ENCODE measurements around the gene BTBD1.
"Not testable (repeated sequence)": the region's sequence is repeated elsewhere in the genome, so short reads cannot be mapped to it uniquely, and the experiment has no call there.

The BTBD1 gene

GRCh38 chr15:83092309-83092976 lies 25.4 kb upstream of the BTBD1 start:
- DNase-seq = peak; percentile 79

GRCh38 chr15:83091965-83092308 lies 24.9 kb upstream of the BTBD1 start:
- not testable (repeated sequence) for DNase-seq

- DNase-seq = no peak
Measured at GRCh38 chr15:83090465-83090864, 23.4 kb upstream of the BTBD1 start.

GRCh38 chr15:83088876-83089275 lies 21.8 kb upstream of the BTBD1 start:
- DNase-seq = no peak

GRCh38 chr15:83087576-83087975 lies 20.5 kb upstream of the BTBD1 start:
- no peak for DNase-seq

- DNase-seq = not testable (repeated sequence)
Measured at GRCh38 chr15:83085864-83086552, 19.0 kb upstream of the BTBD1 start.

GRCh38 chr15:83085461-83085860 lies 18.4 kb upstream of the BTBD1 start:
- DNase-seq = not testable (repeated sequence)

GRCh38 chr15:83082730-83083386 lies 15.8 kb upstream of the BTBD1 start:
- DNase-seq = no peak

GRCh38 chr15:83081256-83082014 lies 14.4 kb upstream of the BTBD1 start:
- no peak for DNase-seq

- DNase-seq = no peak
Measured at GRCh38 chr15:83078712-83079111, 11.7 kb upstream of the BTBD1 start.

GRCh38 chr15:83077491-83078230 lies 10.6 kb upstream of the BTBD1 start:
- DNase-seq = no peak

GRCh38 chr15:83069211-83069642 lies 2.2 kb upstream of the BTBD1 start:
- not testable (repeated sequence) for DNase-seq

GRCh38 chr15:83068054-83068453 lies 1.0 kb upstream of the BTBD1 start:
- DNase-seq = no peak

GRCh38 chr15:83067638-83067962 lies 548 bp upstream of the BTBD1 start:
- DNase-seq = no peak

- no peak for DNase-seq
Measured at GRCh38 chr15:83066034-83066733, 868 bp downstream of the BTBD1 start.

- DNase-seq = no peak
Measured at GRCh38 chr15:83065431-83065830, 1.6 kb downstream of the BTBD1 start.

- no peak for DNase-seq
Measured at GRCh38 chr15:83064859-83065258, 2.2 kb downstream of the BTBD1 start.

- DNase-seq = no peak
Measured at GRCh38 chr15:83063551-83063950, 3.5 kb downstream of the BTBD1 start.

GRCh38 chr15:83062768-83063180 lies 4.3 kb downstream of the BTBD1 start:
- no peak for DNase-seq

- DNase-seq = peak; percentile 62
Measured at GRCh38 chr15:83061680-83062079, 5.4 kb downstream of the BTBD1 start.

GRCh38 chr15:83057696-83058376 lies 9.2 kb downstream of the BTBD1 start:
- no peak for DNase-seq

GRCh38 chr15:83057002-83057401 lies 10.1 kb downstream of the BTBD1 start:
- DNase-seq = no peak

Data from NCI-H226 (cell line).